Measurements from ENCODE around the gene CHRNA1.

CHRNA1 gene

DNA sequence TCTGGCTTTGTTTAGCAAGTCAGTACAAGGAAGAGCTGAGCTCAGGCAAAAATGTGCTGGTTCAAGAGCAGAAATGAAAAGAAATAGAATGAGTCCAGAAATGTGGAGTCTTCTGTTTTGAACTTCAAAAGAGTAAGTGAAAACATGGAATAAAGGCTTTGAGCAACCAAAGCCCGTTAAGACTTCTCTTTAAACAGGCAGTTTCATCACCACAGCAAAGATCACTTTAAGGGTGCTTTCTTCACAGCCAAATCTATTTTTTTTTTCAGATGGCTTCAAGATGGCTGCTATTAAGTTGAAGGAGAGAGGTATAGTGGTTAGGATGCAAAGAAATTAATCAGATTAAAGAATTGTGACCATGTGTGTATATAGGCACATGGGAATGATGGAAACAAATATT lies 2.0 kb upstream of the CHRNA1 start:
- no peak overlapping the region for H3K27ac Mint-ChIP-seq (ENCODE audit: low read depth)
- no peaks in the 10 kb centered on the region for H3K4me1 Mint-ChIP-seq
- H3K4me3 Mint-ChIP-seq: no peak overlapping the region
- H3K36me3 Mint-ChIP-seq (ENCODE audit: insufficient read depth): peaks cover 2% of the 10 kb centered on the region
- peaks cover 6% of the 10 kb centered on the region for H3K27me3 Mint-ChIP-seq
- no peaks in the 10 kb centered on the region for H3K9me3 Mint-ChIP-seq
- ATAC-seq (replicated peaks; ENCODE audit: extremely low read depth, poor library complexity, severe bottlenecking): no peak
- no peak for DNase-seq (ENCODE audit: low spot score in 2 of 2)

DNA sequence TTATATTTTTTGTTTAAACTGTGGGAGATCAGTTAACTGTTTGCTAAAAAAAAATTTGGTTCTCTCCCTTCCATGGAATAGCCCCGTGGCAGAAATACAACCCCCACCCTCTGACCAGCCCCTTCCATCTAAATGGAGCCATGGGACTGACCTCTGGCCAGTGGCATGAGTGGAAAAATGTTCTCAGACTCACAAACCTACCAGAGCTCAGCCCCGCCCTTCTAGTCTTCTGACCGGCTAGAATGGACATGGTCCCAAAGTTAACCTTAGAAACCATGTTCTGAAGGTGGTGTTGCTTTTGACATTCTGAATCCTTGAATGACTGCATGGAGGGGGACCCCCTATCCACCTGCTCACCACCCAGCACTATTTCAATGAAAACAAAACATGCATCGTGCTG lies 1.3 kb upstream of the CHRNA1 start:
- no peak overlapping the region for H3K4me3 Mint-ChIP-seq
- ATAC-seq (replicated peaks; ENCODE audit: extremely low read depth, poor library complexity, severe bottlenecking): no peak
- no peak for DNase-seq (ENCODE audit: low spot score in 2 of 2)

GRCh38 chr2:174763780-174764179 lies 492 bp downstream of the CHRNA1 start:
- no peaks in the 10 kb centered on the region for H3K4me1 Mint-ChIP-seq
- DNase-seq (ENCODE audit: low spot score in 2 of 2) (no peak), ATAC-seq (replicated peaks; ENCODE audit: extremely low read depth, poor library complexity, severe bottlenecking) (no peak)
- H3K4me3 Mint-ChIP-seq: no peak overlapping the region
- H3K27ac Mint-ChIP-seq (ENCODE audit: low read depth): no peak overlapping the region
- H3K9me3 Mint-ChIP-seq: no peaks in the 10 kb centered on the region
- no peaks in the 10 kb centered on the region for H3K36me3 Mint-ChIP-seq (ENCODE audit: insufficient read depth)
- peaks cover 9% of the 10 kb centered on the region for H3K27me3 Mint-ChIP-seq

More for the DNA sequence above, 1.3 kb upstream of the CHRNA1 start:
- H3K9me3 Mint-ChIP-seq: no peaks in the 10 kb centered on the region
- no peaks in the 10 kb centered on the region for H3K4me1 Mint-ChIP-seq
- H3K27me3 Mint-ChIP-seq: peaks cover 9% of the 10 kb centered on the region
- H3K27ac Mint-ChIP-seq (ENCODE audit: low read depth): no peak overlapping the region
- peaks cover 2% of the 10 kb centered on the region for H3K36me3 Mint-ChIP-seq (ENCODE audit: insufficient read depth)

- Mint-ChIP-seq H3K4me3 (no peak overlapping the region), H3K9me3 (no peaks in the 10 kb centered on the region), H3K4me1 (no peaks in the 10 kb centered on the region), H3K36me3 (ENCODE audit: insufficient read depth) (no peaks in the 10 kb centered on the region), H3K27me3 (peaks cover 9% of the 10 kb centered on the region), H3K27ac (ENCODE audit: low read depth) (no peak overlapping the region)
- DNase-seq (ENCODE audit: low spot score in 2 of 2): no peak
- no peak for ATAC-seq (replicated peaks; ENCODE audit: extremely low read depth, poor library complexity, severe bottlenecking)
These were observed 1.8 kb downstream of the CHRNA1 start for GRCh38 chr2:174762464-174762863.

DNA sequence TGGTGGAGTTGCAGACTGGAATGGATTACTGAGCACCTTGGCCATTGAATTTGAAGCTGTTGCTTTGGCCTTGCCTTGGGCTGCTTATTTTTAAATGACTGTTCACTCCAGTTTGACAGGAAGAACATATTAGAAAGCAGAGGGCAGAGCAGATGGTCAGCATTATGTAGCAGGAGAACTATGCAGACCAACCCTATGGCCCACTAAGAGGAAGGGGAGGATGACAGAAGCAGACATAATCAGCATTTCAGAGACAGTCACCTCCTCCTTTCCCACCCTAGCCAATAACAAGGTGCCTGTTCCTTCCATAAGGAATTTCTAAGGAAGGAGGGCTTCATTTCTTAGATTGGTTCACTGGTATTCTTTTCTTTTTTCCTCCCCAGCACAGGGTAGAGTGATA lies 2.4 kb downstream of the CHRNA1 start:
- no peaks in the 10 kb centered on the region for H3K4me1 Mint-ChIP-seq
- no peaks in the 10 kb centered on the region for H3K9me3 Mint-ChIP-seq
- no peak overlapping the region for H3K27ac Mint-ChIP-seq (ENCODE audit: low read depth)
- ATAC-seq (replicated peaks; ENCODE audit: extremely low read depth, poor library complexity, severe bottlenecking) (no peak), DNase-seq (ENCODE audit: low spot score in 2 of 2) (no peak)
- peaks cover 9% of the 10 kb centered on the region for H3K27me3 Mint-ChIP-seq
- no peak overlapping the region for H3K4me3 Mint-ChIP-seq
- no peaks in the 10 kb centered on the region for H3K36me3 Mint-ChIP-seq (ENCODE audit: insufficient read depth)

GRCh38 chr2:174760845-174761473 lies 3.3 kb downstream of the CHRNA1 start:
- ATAC-seq (replicated peaks; ENCODE audit: extremely low read depth, poor library complexity, severe bottlenecking) (no peak), DNase-seq (ENCODE audit: low spot score in 2 of 2) (no peak)

DNA sequence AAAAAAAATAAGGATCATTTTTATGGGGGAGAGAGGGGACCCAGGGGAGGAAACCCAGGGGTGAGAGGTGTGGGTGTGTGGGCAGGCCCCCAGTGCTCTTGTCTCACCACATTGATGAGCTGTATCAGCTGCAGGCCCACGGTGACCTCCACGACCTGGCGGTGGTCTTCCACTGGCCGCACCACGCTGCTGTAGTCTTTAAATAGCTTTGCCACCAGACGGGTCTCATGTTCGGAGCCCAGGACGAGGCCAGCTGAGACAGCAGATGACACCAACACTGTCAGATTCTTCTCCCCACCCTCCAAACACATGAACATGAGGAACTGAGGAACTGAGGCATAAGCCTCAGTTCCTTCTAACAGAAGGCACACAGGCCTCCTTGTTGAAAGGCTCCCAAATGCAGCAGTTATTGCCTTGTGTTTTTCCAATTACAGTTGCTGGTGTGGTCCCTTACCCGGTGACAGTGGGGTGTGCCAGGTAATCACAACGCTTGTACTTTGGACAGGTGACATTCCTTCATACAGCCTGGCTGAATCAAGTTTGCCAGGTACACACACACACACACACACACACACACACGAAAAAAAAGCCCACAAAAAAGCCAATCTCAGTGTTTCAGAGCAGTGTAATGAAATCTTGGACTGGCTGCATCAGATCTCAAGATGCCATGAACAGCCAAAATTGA lies 4.7 kb downstream of the CHRNA1 start:
- DNase-seq (ENCODE audit: low spot score in 2 of 2): no peak

More at GRCh38 chr2:174760845-174761473, 3.3 kb downstream of the CHRNA1 start:
- no peak overlapping the region for H3K27ac Mint-ChIP-seq (ENCODE audit: low read depth)
- no peak overlapping the region for H3K4me3 Mint-ChIP-seq
- no peaks in the 10 kb centered on the region for H3K9me3 Mint-ChIP-seq
- H3K36me3 Mint-ChIP-seq (ENCODE audit: insufficient read depth): no peaks in the 10 kb centered on the region
- no peaks in the 10 kb centered on the region for H3K4me1 Mint-ChIP-seq
- H3K27me3 Mint-ChIP-seq: peaks cover 9% of the 10 kb centered on the region

GRCh38 chr2:174756743-174757142 lies 7.5 kb downstream of the CHRNA1 start:
- H3K27ac Mint-ChIP-seq (ENCODE audit: low read depth): no peak overlapping the region
- DNase-seq (ENCODE audit: low spot score in 2 of 2) (no peak), ATAC-seq (replicated peaks; ENCODE audit: extremely low read depth, poor library complexity, severe bottlenecking) (no peak)
- H3K4me1 Mint-ChIP-seq: peaks cover 15% of the 10 kb centered on the region
- H3K27me3 Mint-ChIP-seq: peaks cover 7% of the 10 kb centered on the region
- H3K36me3 Mint-ChIP-seq (ENCODE audit: insufficient read depth): peaks cover 7% of the 10 kb centered on the region
- H3K4me3 Mint-ChIP-seq: no peak overlapping the region
- H3K9me3 Mint-ChIP-seq: no peaks in the 10 kb centered on the region

More for the DNA sequence above, 4.7 kb downstream of the CHRNA1 start:
- Mint-ChIP-seq H3K4me3 (no peak overlapping the region), H3K27ac (ENCODE audit: low read depth) (no peak overlapping the region), H3K36me3 (ENCODE audit: insufficient read depth) (no peaks in the 10 kb centered on the region), H3K4me1 (no peaks in the 10 kb centered on the region), H3K27me3 (peaks cover 9% of the 10 kb centered on the region), H3K9me3 (no peaks in the 10 kb centered on the region)
- no peak for ATAC-seq (replicated peaks; ENCODE audit: extremely low read depth, poor library complexity, severe bottlenecking)

DNA sequence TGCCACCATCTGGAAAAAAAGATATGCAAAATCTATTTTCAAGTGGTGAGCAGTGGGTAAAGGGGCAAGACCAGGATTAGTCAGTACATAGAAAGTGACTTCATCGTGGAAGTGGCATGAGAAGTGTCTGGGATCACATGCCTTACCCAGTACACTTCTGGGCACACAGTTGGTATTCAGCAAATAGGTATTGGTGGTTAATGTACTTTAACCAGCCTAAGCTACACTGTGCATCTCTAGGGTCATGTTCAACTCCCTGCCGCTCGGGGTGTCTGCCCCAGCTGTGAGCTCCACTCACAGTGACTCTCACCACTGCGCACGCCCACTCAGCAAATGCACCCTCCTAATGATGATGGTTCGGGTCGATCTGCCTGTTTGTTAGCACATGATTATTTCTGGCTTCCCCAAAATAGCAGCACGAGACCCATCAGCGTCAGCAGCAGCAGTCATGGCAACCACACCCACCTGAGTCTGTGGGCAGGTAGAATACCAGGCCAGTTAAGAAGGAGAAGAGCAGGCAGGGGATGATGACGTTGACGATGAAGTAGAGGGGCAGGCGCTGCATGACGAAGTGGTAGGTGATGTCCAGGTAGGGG lies 11.1 kb downstream of the CHRNA1 start:
- Mint-ChIP-seq H3K27me3 (no peaks in the 10 kb centered on the region), H3K4me3 (peak overlapping the region; percentile 67), H3K4me1 (peaks cover 40% of the 10 kb centered on the region), H3K9me3 (no peaks in the 10 kb centered on the region), H3K36me3 (ENCODE audit: insufficient read depth) (peaks cover 7% of the 10 kb centered on the region), H3K27ac (ENCODE audit: low read depth) (peak overlapping the region; percentile 95)
- ATAC-seq (replicated peaks; ENCODE audit: extremely low read depth, poor library complexity, severe bottlenecking) (peak; percentile 69), DNase-seq (ENCODE audit: low spot score in 2 of 2) (peak; percentile 30 to 69)

DNA sequence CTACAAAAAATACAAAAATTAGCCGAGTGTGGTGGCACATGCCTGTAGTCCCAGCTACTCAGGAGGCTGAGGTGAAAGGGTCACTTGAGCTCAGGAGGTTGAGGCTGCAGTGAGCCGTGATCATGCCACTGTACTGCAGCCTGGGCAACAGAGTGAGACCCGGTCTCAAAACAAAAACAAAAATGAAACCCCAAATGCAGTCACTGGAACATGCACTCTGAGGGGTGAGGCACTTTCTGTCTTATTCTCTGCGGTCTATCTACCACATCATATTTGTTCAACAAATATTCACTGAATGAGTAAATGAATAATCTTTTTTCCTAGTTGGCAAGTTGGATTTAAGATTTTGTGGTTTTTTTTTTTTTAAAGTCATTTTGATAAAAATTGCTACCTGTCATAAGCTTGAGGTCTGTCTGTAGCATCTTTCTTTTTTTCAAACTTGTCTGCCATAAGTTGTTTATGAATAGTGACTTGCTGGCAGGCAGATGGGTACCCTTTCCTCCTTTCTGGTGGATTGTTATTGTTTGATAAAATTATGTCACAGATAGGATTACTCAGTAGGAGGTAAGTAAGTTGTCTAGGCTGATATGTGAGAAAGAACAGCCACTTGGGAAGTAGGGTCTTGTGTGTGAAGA lies 11.8 kb downstream of the CHRNA1 start:
- Mint-ChIP-seq H3K9me3 (no peaks in the 10 kb centered on the region), H3K27ac (ENCODE audit: low read depth) (peak overlapping the region; percentile 95), H3K4me1 (peaks cover 40% of the 10 kb centered on the region), H3K36me3 (ENCODE audit: insufficient read depth) (peaks cover 7% of the 10 kb centered on the region), H3K27me3 (no peaks in the 10 kb centered on the region), H3K4me3 (peak overlapping the region; percentile 67)
- ATAC-seq (replicated peaks; ENCODE audit: extremely low read depth, poor library complexity, severe bottlenecking) (peak; percentile 60), DNase-seq (ENCODE audit: low spot score in 2 of 2) (peak in 1 of 2 donors; percentile 23)

GRCh38 chr2:174750923-174751441 lies 13.3 kb downstream of the CHRNA1 start:
- H3K4me3 Mint-ChIP-seq: peak overlapping the region; percentile 53
- no peaks in the 10 kb centered on the region for H3K27me3 Mint-ChIP-seq
- peak; percentile 30 to 61 for DNase-seq (ENCODE audit: low spot score in 2 of 2)
- peaks cover 8% of the 10 kb centered on the region for H3K36me3 Mint-ChIP-seq (ENCODE audit: insufficient read depth)
- H3K27ac Mint-ChIP-seq (ENCODE audit: low read depth): peak overlapping the region; percentile 95
- peaks cover 40% of the 10 kb centered on the region for H3K4me1 Mint-ChIP-seq
- H3K9me3 Mint-ChIP-seq: no peaks in the 10 kb centered on the region
- peak; percentile 45 for ATAC-seq (replicated peaks; ENCODE audit: extremely low read depth, poor library complexity, severe bottlenecking)

DNA sequence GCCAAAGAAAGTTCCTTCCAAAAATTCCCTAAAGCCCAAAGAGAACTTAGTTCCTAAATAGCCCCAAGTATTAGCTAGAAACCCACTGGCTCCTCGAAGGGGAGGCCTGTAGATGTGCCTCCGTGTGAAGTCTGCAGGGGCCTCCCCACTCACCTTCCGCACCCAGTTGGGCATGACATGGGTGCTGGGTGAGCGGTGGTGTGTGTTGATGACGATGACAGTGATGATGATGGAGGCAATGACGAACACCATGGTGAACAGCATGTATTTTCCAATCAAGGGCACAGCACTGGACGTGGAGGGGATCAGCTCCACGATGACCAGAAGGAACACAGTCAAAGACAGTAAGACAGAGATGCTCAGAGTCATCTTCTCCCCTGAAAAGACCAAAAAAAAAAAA lies 14.5 kb downstream of the CHRNA1 start:
- H3K4me3 Mint-ChIP-seq: no peak overlapping the region
- no peaks in the 10 kb centered on the region for H3K27me3 Mint-ChIP-seq
- H3K9me3 Mint-ChIP-seq: no peaks in the 10 kb centered on the region
- no peak for ATAC-seq (replicated peaks; ENCODE audit: extremely low read depth, poor library complexity, severe bottlenecking)
- DNase-seq (ENCODE audit: low spot score in 2 of 2): no peak
- peaks cover 40% of the 10 kb centered on the region for H3K4me1 Mint-ChIP-seq
- H3K27ac Mint-ChIP-seq (ENCODE audit: low read depth): peak overlapping the region; percentile 95
- peaks cover 8% of the 10 kb centered on the region for H3K36me3 Mint-ChIP-seq (ENCODE audit: insufficient read depth)
